ENCODE measurements around the gene PIGL. TPM values are rescaled to one million over a fixed set of nuclear protein-coding genes. Genes with fewer than 3 reads are reported as not detected.

The PIGL gene
- total RNA-seq, 6 experiments from 2014 or later, result 12.0 to 15.5 (median 14.9) TPM

GRCh38 chr17:16297367-16298139 lies 80.5 kb downstream of the PIGL start:
- H3K4me1 Mint-ChIP-seq (ENCODE audit: low read depth), result peaks cover 12% of the 10 kb centered on the region
- H3K36me3 Mint-ChIP-seq (ENCODE audit: low read depth), result peaks cover 11% of the 10 kb centered on the region
- H3K27ac Mint-ChIP-seq, result no peak overlapping the region
- H3K4me3 Mint-ChIP-seq, result no peak overlapping the region
- TF ChIP-seq CTCF (IDR thresholded peaks at IDR 0.05), result no peak
- no peaks in the 10 kb centered on the region for H3K9me3 Mint-ChIP-seq
- no peak for DNase-seq
- peaks cover 2% of the 10 kb centered on the region; the same call in 1 of the 2 replicates for H3K27me3 Mint-ChIP-seq (ENCODE audit: insufficient read depth)

- Mint-ChIP-seq H3K9me3 (no peaks in the 10 kb centered on the region), H3K27me3 (ENCODE audit: insufficient read depth) (peaks cover 2% of the 10 kb centered on the region; the same call in 1 of the 2 replicates), H3K36me3 (ENCODE audit: low read depth) (peaks cover 15% of the 10 kb centered on the region), H3K4me1 (ENCODE audit: low read depth) (peaks cover 14% of the 10 kb centered on the region), H3K4me3 (no peak overlapping the region), H3K27ac (no peak overlapping the region)
- no peak for DNase-seq
- no peak for TF ChIP-seq CTCF (IDR thresholded peaks at IDR 0.05)
Measured at GRCh38 chr17:16298140-16298662, 81.2 kb downstream of the PIGL start.

GRCh38 chr17:16300554-16300953 lies 83.5 kb downstream of the PIGL start:
- H3K27me3 Mint-ChIP-seq (ENCODE audit: insufficient read depth), result peaks cover 2% of the 10 kb centered on the region; the same call in 1 of the 2 replicates
- no peak for TF ChIP-seq CTCF (IDR thresholded peaks at IDR 0.05)
- H3K9me3 Mint-ChIP-seq, result no peaks in the 10 kb centered on the region
- no peak for DNase-seq
- H3K36me3 Mint-ChIP-seq (ENCODE audit: low read depth), result peaks cover 15% of the 10 kb centered on the region
- H3K4me3 Mint-ChIP-seq, result no peak overlapping the region
- H3K27ac Mint-ChIP-seq, result no peak overlapping the region
- H3K4me1 Mint-ChIP-seq (ENCODE audit: low read depth), result peaks cover 14% of the 10 kb centered on the region

GRCh38 chr17:16301963-16302855 lies 85.2 kb downstream of the PIGL start:
- peak overlapping the region; percentile 2 for H3K27ac Mint-ChIP-seq
- no peaks in the 10 kb centered on the region for H3K9me3 Mint-ChIP-seq
- H3K4me1 Mint-ChIP-seq (ENCODE audit: low read depth), result peaks cover 14% of the 10 kb centered on the region
- H3K4me3 Mint-ChIP-seq, result no peak overlapping the region
- TF ChIP-seq CTCF (IDR thresholded peaks at IDR 0.05), result no peak
- DNase-seq, result no peak
- H3K27me3 Mint-ChIP-seq (ENCODE audit: insufficient read depth), result peaks cover 2% of the 10 kb centered on the region; the same call in 1 of the 2 replicates
- peaks cover 11% of the 10 kb centered on the region for H3K36me3 Mint-ChIP-seq (ENCODE audit: low read depth)

- Mint-ChIP-seq H3K36me3 (ENCODE audit: low read depth) (peaks cover 11% of the 10 kb centered on the region), H3K4me1 (ENCODE audit: low read depth) (peaks cover 14% of the 10 kb centered on the region), H3K27me3 (ENCODE audit: insufficient read depth) (peaks cover 2% of the 10 kb centered on the region; the same call in 1 of the 2 replicates), H3K9me3 (no peaks in the 10 kb centered on the region), H3K4me3 (no peak overlapping the region), H3K27ac (no peak overlapping the region)
- DNase-seq, result no peak
- TF ChIP-seq CTCF (IDR thresholded peaks at IDR 0.05), result no peak
Measured at GRCh38 chr17:16302856-16303255, 85.8 kb downstream of the PIGL start.

Data from HFFc6 (cell line).